HCT116 (cell line): Measurements from ENCODE around the gene SDK2. TPM values are rescaled to one million over a fixed set of nuclear protein-coding genes. Genes with fewer than 3 reads are reported as not detected.

ENCODE experiments used
- ATAC-seq: fragments of 200-7000 bp; cut with Tn5 transposase; 2 replicates; pipeline ENCODE4 v1.9.1; 2020; ENCODE audit warnings: mild to moderate bottlenecking, moderate library complexity
- BruUV-seq: library from RNA; stranded (reverse); fragments of 400-500 nt; replicated peaks from 2 replicates; lab custom pipeline; 2021; lab: Mats Ljungman, UMichigan
- CTCF ChIA-PET: fragments of 300-600 bp; sonication (Branson Sonifier 250); formaldehyde crosslinking; loops from one replicate; lab custom pipeline; 2021; ENCODE audit warnings: antibody characterized with exemption; lab: Charles Lee
- POLR2A ChIA-PET: fragments of 300-600, 350-600 bp; sonication (Branson Sonifier 250); formaldehyde crosslinking; loops from one replicate; lab custom pipeline; 2021; ENCODE audit warnings: antibody characterized with exemption; lab: Charles Lee
- RAD21 ChIA-PET, 2 experiments: fragments of 300-600 bp; sonication (Branson Sonifier 250); formaldehyde crosslinking; loops; one replicate each; lab custom pipeline; 2023; ENCODE audit warnings: low total read pairs in 2 of 2; ENCODE audit not compliant: uncharacterized antibody in 2 of 2, unreplicated experiment in 2 of 2, low non-redundant PET in 1 of 2; lab: Charles Lee
- DNase-seq: peaks from one replicate; pipeline ENCODE4 v3.0.0-alpha.2; 2010; ENCODE audit warnings: low read depth, low spot score
- H2AFZ ChIP-seq: fragments of 200-600 bp; shearing (Covaris generic), sonication (generic); 2 replicates; pipeline ENCODE4 v1.6.1; 2017; ENCODE audit warnings: low read depth, mixed run types, mixed read lengths, antibody characterized with exemption, low read length; ENCODE audit not compliant: poor library complexity, severe bottlenecking
- H3K27ac ChIP-seq: 2 replicates; pipeline ENCODE4 v1.5.1; 2012; ENCODE audit warnings: low read depth, low read length
- H3K27me3 ChIP-seq: fragments of 200-600 bp; sonication (generic); 2 replicates; pipeline ENCODE4 v1.6.1; 2016; ENCODE audit warnings: mixed run types, low read length, mixed read lengths; ENCODE audit not compliant: insufficient read depth
- H3K36me3 ChIP-seq, 2 experiments: fragments of 200-500 bp in 1 of 2; fragments of 200-600 bp in 1 of 2; sonication (Bioruptor generic) in 1 of 2; sonication (generic) in 1 of 2; 2 replicates each; pipeline versions ENCODE4 v1.5.1 to v1.6.1; 2014 to 2016; ENCODE audit warnings: low read length in 2 of 2, inconsistent platforms in 1 of 2, mixed read lengths in 1 of 2, mixed run types in 1 of 2; ENCODE audit not compliant: insufficient read depth in 2 of 2, control insufficient read depth in 1 of 2
- H3K4me1 ChIP-seq, 2 experiments: fragments of 200-600 bp in 1 of 2; sonication (generic) in 1 of 2; 2 replicates each; pipeline versions ENCODE4 v1.5.1 to v1.6.1; 2012 to 2017; ENCODE audit warnings: low read length in 2 of 2, inconsistent platforms in 1 of 2, mild to moderate bottlenecking in 1 of 2, mixed read lengths in 1 of 2, mixed run types in 1 of 2, moderate library complexity in 1 of 2; ENCODE audit not compliant: insufficient read depth in 2 of 2, control insufficient read depth in 1 of 2
- H3K4me2 ChIP-seq: fragments of 200-600 bp; sonication (generic); 2 replicates; pipeline ENCODE4 v1.6.1; 2017; ENCODE audit warnings: mixed run types, low read length, mixed read lengths
- H3K4me3 ChIP-seq, 2 experiments: fragments of 200-600 bp in 1 of 2; sonication (generic) in 1 of 2; replicated peaks in 1 of 2; 2 replicates each; pipeline ENCODE4 v1.5.1; 2011 to 2016; ENCODE audit warnings: low read length in 2 of 2, control low read depth in 1 of 2, low read depth in 1 of 2, mild to moderate bottlenecking in 1 of 2, mixed read lengths in 1 of 2, mixed run types in 1 of 2
- H3K79me2 ChIP-seq: fragments of 200-600 bp; sonication (generic); 2 replicates; pipeline ENCODE4 v1.6.1; 2017; ENCODE audit warnings: mild to moderate bottlenecking, mixed run types, low read length, moderate library complexity, mixed read lengths; ENCODE audit not compliant: insufficient read depth
- H3K9ac ChIP-seq: fragments of 200-600 bp; sonication (generic); 2 replicates; pipeline ENCODE4 v1.6.1; 2016; ENCODE audit warnings: low read length, mixed read lengths
- H3K9me2 ChIP-seq: fragments of 200-600 bp; sonication (generic), shearing (Covaris generic); 2 replicates; pipeline ENCODE4 v1.6.1; 2017; ENCODE audit warnings: mixed run types, mild to moderate bottlenecking, moderate library complexity; ENCODE audit not compliant: insufficient read depth
- H3K9me3 ChIP-seq, 2 experiments: fragments of 200-500 bp in 1 of 2; fragments of 200-600 bp in 1 of 2; sonication (Bioruptor generic) in 1 of 2; sonication (generic) in 1 of 2; 2 replicates each; pipeline ENCODE4 v1.6.1; 2014 to 2017; ENCODE audit warnings: low read length in 2 of 2, mixed read lengths in 2 of 2, inconsistent platforms in 1 of 2, low read depth in 1 of 2, mild to moderate bottlenecking in 1 of 2, mixed run types in 1 of 2, moderate library complexity in 1 of 2; ENCODE audit not compliant: control insufficient read depth in 1 of 2, insufficient read depth in 1 of 2
- H4K20me1 ChIP-seq: fragments of 200-600 bp; sonication (generic), shearing (Covaris generic); 2 replicates; pipeline ENCODE4 v1.6.1; 2017; ENCODE audit warnings: mixed run types, mild to moderate bottlenecking, moderate library complexity; ENCODE audit not compliant: insufficient read depth
- CEBPB ChIP-seq: IDR thresholded peaks from 2 replicates; pipeline ENCODE4 v1.6.1; 2012; ENCODE audit warnings: low read depth
- EZH2 ChIP-seq: fragments of 200-600 bp; sonication (generic); IDR thresholded peaks from 2 replicates; pipeline ENCODE4 v1.6.1; 2017; ENCODE audit warnings: antibody characterized with exemption, mixed run types
- intact Hi-C: fragments of 100-400 bp; cut with micrococcal nuclease; formaldehyde crosslinking; loops from 2 replicates; pipeline ENCODE4 v1.10.0; 2022
- total RNA-seq: library from RNA; stranded (reverse); gene quantifications from one replicate; pipeline ENCODE4 v1.2.1, GENCODE V29; 2021; ENCODE audit not compliant: unreplicated experiment
- TF ChIP-seq, protein P1 (sequence below), 3 experiments: fragments of 200-600 bp in 1 of 3; sonication (generic) in 1 of 3; IDR thresholded peaks in 2 of 3; conservative IDR thresholded peaks in 1 of 3; 2 replicates each; pipeline ENCODE4 v1.5.1; 2012 to 2017; ENCODE audit warnings: low read depth in 2 of 3, low read length in 2 of 3, antibody characterized with exemption in 1 of 3, borderline replicate concordance in 1 of 3, control low read depth in 1 of 3, mild to moderate bottlenecking in 1 of 3, mixed read lengths in 1 of 3, mixed run types in 1 of 3, moderate library complexity in 1 of 3; ENCODE audit not compliant: insufficient read depth in 1 of 3
- TF ChIP-seq, protein P2 (sequence below): IDR thresholded peaks from 2 replicates; pipeline ENCODE4 v1.6.1; 2011; ENCODE audit warnings: mild to moderate bottlenecking, low read length, moderate library complexity; ENCODE audit not compliant: insufficient replicate concordance; ENCODE audit errors: extremely low read depth

The SDK2 gene
- total RNA-seq, 1 experiment from 2014 or later = 0.10 TPM

DNA sequence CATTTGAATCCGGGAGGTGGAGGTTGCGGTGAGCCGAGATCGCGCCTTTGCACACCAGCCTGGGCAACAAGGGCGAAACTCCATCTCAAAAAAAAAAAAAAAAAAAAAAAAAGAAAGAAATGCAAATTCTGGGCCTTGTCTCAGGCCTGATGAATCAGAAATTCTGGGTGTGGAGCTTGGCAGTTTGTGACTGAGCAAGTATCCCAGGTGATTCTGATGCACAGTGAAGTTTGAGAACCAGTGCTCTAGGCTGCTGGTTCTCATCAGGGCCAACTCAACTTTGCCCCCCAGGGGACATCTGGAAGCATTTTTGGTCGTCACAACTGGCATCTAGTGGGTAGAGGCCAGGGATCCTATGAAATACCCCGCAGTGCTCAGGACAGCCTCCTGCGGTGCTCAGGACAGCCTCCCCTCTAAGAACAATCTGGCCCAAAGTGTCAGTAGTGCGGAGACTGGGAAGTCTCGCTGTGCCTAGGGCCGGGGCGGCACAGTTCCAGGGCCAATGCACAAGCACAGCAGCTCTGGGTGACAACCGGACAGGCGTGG lies 55.9 kb downstream of the SDK2 start:
- Histone ChIP-seq H3K9ac (no peak overlapping the region), H2AFZ (no peak overlapping the region), H3K4me2 (no peak overlapping the region), H4K20me1 (no peaks in the 10 kb centered on the region), H3K27ac (no peak overlapping the region), H3K4me3 (no peak overlapping the region), H3K4me1 (peaks cover 2 to 10% of the 10 kb centered on the region in 2 experiments; a peak in 3 of 4 replicates), H3K36me3 (no peaks in the 10 kb centered on the region), H3K9me2 (no peaks in the 10 kb centered on the region), H3K9me3 (no peaks in the 10 kb centered on the region), H3K79me2 (no peaks in the 10 kb centered on the region), H3K27me3 (peaks cover 7% of the 10 kb centered on the region; the same call in 1 of the 2 replicates)
- ATAC-seq (no peak), DNase-seq (no peak)
- BruUV-seq = no TSS peak
- RAD21 ChIA-PET = interaction anchor here in 1 of 2 experiments (0.6 kb wide), 1 partner anchor 113 kb away, joined by 4 read pairs; no protein-coding TSS in a partner anchor
- POLR2A ChIA-PET = no interaction called here
- intact Hi-C loops = no loop called here
- CTCF ChIA-PET = no interaction called here
- TF ChIP-seq, protein P1, sequence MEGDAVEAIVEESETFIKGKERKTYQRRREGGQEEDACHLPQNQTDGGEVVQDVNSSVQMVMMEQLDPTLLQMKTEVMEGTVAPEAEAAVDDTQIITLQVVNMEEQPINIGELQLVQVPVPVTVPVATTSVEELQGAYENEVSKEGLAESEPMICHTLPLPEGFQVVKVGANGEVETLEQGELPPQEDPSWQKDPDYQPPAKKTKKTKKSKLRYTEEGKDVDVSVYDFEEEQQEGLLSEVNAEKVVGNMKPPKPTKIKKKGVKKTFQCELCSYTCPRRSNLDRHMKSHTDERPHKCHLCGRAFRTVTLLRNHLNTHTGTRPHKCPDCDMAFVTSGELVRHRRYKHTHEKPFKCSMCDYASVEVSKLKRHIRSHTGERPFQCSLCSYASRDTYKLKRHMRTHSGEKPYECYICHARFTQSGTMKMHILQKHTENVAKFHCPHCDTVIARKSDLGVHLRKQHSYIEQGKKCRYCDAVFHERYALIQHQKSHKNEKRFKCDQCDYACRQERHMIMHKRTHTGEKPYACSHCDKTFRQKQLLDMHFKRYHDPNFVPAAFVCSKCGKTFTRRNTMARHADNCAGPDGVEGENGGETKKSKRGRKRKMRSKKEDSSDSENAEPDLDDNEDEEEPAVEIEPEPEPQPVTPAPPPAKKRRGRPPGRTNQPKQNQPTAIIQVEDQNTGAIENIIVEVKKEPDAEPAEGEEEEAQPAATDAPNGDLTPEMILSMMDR (IDR thresholded peaks at IDR 0.05 in 2 of 3, conservative IDR thresholded peaks at IDR 0.05 in 1 of 3; ENCODE audit: borderline replicate concordance in 1 of 3, insufficient read depth in 1 of 3, low read depth in 2 of 3, low read length in 2 of 3) = no peak
- TF ChIP-seq EZH2 (no peak), CEBPB (no peak)
- TF ChIP-seq, protein P2, sequence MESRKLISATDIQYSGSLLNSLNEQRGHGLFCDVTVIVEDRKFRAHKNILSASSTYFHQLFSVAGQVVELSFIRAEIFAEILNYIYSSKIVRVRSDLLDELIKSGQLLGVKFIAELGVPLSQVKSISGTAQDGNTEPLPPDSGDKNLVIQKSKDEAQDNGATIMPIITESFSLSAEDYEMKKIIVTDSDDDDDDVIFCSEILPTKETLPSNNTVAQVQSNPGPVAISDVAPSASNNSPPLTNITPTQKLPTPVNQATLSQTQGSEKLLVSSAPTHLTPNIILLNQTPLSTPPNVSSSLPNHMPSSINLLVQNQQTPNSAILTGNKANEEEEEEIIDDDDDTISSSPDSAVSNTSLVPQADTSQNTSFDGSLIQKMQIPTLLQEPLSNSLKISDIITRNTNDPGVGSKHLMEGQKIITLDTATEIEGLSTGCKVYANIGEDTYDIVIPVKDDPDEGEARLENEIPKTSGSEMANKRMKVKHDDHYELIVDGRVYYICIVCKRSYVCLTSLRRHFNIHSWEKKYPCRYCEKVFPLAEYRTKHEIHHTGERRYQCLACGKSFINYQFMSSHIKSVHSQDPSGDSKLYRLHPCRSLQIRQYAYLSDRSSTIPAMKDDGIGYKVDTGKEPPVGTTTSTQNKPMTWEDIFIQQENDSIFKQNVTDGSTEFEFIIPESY = no peak
